PC-9 (cell line): Measurements from ENCODE around the gene MECR.

Experiments
- CTCF ChIP-seq: fragments of 200-600 bp; sonication (generic); conservative IDR thresholded peaks from 2 replicates; pipeline ENCODE4 v1.6.1; 2017; ENCODE audit warnings: mixed run types, antibody characterized with exemption, mild to moderate bottlenecking, moderate library complexity
- EZH2 ChIP-seq: fragments of 200-600 bp; sonication (generic); IDR thresholded peaks from 2 replicates; pipeline ENCODE4 v1.8.0; 2017; ENCODE audit warnings: antibody characterized with exemption, low read depth

- no peak for TF ChIP-seq CTCF
- TF ChIP-seq EZH2: no peak
Observed at GRCh38 chr1:29240400-29240837, 9.7 kb upstream of the MECR start.
